ENCODE results near the gene PPIL1.

PPIL1 gene

DNA sequence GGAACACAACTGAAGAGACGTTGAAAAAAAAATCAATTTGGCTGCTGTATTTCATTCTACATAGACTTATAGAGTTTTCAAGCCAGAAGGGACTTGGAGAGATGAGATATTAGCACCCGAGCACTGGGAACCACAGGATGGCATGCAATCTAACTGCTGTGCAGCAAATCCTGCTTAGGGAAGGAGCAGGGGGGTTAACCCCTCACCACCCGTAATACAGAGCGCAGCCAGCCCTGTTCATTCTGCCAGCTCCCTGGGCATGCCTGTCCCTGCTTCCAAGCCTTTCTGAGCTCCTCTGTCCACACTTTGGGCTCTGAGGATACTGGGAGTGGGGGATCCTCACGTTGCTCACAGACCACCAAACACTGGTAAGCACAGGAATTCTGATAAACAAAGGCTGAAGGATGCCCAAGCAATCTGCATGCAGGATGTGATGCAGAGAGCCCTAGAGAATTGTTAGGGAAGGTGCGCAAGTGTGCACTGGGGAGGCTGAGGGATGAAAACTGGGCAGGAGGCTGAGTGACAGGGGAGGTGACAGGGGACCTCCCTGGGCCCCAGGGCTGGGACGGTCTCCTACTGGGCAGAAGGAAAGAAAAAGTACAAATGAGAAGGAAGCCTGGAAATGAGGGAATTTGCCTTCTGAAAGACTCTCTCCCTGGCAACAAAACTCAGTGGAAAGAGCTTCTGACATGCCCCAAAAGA, 69.4 kb downstream of the PPIL1 start:
- Mint-ChIP-seq H3K27me3 (peaks cover 2% of the 10 kb centered on the region), H3K27ac (no peak overlapping the region), H3K9me3 (no peaks in the 10 kb centered on the region), H3K36me3 (no peaks in the 10 kb centered on the region), H3K4me3 (no peak overlapping the region), H3K4me1 (no peaks in the 10 kb centered on the region)
